Activated T-cell treated with anti-CD3 and anti-CD28 coated beads, Interleukin-2, amount 50 U/mL, for 48 hours (primary cell): Measurements from ENCODE around the gene SPPL2B.

ENCODE experiments used
- DNase-seq, 2 experiments: peaks; one replicate each; pipeline ENCODE4 v3.0.0-alpha.2; 2020

SPPL2B gene

DNA sequence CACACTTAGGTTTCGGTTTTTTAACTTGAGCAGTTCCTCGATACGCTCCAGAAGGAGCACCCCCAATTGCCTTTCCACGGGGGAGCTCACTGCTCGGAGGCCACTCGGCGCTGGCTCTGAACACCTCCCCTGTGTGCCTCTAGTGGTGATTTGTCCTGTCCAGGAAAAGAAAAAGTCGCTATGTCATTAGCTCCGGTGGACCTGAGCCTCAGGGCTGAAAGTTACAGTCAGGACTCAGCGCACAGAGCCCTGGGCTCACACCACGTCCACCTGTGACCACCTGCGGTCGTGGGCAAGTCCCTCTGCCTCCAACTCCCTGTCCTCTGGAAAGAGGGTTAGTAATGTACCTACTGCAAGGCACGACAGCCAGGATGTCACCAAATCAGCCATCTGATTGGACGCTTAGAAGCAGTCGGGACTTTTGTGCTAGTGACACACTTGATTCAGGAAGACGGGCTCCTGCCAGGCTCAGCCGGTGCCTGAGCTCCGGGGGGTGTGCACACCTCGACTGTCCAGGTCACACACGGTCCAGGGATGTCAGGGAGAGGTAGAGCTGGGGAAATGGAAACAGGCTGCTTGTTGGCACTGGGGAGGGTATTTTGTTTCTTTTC is 27.7 kb downstream of the SPPL2B start:
- no peak for DNase-seq

DNA sequence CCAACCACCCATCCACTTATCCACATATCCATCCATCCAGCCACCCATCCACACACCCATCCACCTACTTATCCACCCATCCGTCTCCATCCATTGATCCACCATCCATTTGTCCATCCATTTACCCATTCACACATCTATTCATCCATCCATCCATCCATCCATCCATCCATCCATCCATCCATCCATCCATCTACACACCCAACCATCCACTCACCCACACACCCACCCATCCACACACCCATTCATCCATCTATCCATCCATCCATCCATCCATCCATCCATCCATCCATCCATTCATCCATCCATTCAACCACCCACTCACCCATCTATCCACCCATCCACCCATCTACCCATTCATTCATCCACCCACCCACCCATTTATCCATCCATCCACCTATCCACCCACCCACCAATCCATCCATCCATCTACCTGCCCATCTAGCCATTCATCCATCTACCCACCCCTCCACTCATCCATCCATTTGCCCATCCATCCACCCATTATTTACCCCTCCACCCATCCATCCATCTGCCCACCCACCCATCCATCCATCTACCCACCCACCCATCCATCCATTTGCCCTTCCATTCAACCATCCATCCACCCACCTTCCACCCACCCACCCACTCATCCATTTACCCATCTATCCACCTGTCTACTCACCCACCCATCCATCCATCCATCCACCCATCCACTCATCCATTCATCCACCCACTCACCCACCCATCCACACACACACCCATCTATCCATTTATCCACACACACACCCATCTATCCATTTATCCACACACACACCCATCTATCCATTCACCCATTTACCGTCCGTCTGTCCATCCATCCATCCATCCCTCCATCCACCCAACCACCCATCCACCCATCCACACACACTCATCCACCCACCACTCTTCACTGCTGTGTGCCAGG is 29.1 kb downstream of the SPPL2B start:
- DNase-seq = no peak

DNA sequence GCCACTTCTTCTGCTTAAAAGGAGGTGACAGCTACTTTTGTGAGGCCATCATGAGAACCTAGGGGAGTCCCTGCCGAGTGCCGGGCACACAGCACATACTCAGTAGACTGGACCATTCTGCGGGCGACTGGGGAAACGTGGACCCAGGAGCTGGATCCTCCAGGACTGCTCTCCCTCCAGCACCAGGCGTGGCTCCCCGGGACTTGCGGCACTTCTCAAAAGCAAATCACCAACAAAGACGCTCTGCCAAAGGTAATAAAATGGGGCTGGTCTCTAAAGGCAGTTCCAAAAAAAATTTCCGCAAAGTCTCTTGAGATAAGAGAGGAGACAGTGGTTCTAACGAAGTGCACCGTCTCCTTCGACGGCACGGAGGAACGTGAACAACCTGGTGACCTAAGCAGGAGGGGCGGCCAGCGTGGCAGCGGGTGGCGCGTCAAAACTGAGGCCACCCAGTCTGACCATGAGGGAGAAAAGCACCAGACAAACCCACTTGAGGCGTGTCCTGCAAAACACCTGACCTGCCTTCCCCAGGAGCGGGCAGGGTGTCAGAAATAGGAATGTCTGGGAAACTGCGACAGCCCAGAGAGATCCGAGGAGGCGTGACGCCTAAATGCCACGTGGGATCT is 30.2 kb downstream of the SPPL2B start:
- DNase-seq = no peak

DNA sequence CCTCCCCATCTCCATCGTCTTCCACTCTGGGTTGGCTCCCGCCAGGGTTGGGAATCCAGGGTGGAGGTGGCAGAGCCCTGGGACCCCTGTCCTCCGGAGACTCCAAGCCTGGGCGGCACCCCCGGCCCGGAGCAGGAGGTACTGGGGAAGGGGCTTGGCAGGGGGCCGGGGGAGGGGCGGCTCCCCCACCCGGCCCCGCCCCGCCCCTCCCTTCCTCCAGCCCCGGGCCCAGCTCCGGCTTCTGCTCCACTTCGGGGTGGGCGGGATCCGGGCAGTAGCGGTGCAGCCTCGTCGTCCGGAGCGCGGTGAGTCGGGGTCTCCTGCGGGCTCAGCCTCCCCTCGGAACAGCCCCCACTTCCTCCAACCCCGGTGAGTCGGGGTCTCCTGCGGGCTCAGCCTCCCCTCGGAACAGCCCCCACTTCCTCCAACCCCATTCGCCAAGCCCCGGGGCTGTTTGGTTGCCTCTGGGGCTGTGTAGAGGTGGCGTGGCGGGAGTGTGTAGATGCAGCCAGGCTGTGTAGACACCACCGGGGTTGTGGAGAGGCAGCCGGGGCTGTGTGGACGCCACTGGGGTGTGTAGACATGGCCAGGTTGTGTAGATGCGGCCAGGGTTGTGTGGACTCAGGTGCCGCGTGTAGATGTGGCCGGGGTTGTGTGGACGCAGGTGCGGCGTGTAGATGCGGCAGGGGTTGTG is 31.7 kb downstream of the SPPL2B start, which contains the start of gene TMPRSS9:
TSS of gene TMPRSS9 (plus strand) at position 274 of the 694 bp plus-strand sequence. CDS start 29,521 bp downstream, outside the sequence.
- no peak for DNase-seq

DNA sequence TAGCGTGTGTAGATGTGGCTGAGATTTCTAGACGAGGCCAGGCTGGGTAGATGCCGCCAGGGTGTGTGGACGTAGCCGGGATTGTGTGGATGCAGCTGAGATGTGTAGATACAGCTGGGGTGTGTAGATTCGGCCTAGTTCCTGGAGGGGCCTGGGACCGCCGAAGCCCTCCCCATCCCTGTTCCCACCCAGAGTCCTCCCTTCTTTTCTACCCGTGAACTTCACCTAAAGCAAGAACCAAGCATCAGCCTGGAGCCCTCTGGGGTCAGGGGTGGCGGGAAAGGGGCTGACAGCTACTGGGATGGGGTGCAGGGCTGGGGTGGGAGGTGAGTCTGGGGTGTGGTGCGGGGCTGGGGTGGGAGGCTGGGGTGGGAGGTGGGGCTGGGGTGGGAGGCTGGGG is 32.3 kb downstream of the SPPL2B start:
- no peak for DNase-seq

DNA sequence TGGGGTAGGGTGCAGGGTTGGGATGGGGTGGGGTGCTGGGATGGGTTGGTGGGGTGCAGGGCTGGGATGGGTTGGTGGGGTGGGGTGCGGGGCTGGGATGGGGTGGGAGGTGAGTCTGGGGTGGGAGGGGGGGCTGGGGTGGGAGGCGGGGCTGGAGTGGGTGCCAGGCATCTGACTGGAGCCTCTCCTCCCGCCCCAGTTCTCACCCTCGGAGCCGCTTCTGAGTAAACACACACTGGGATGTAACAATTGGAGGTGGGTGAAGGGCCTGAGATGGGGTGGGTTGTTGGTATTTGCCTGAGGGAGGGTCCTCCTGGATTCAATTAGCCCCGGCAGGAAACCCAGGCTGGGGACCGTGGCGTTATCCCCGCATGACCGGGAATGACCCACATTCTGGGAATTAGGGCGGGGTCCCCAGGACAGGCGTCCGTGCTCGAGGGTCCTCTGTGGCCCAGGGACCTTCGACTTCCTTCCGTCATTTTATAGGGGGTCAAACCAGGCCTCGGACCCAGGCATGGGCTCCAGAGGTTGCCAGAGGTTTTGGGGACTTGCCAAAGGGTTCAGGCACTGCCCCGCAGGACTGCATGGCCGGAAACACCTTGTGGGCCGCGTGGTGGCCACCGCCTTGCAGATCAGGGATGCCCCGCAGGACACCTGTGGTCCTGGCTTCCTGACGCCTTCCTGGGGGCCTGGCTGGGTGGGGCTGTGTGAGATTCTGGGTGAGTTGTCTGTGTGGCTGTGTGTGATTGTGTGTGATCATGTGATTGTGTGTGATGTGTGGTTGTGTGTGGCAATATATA is 33.0 kb downstream of the SPPL2B start:
- DNase-seq = no peak

DNA sequence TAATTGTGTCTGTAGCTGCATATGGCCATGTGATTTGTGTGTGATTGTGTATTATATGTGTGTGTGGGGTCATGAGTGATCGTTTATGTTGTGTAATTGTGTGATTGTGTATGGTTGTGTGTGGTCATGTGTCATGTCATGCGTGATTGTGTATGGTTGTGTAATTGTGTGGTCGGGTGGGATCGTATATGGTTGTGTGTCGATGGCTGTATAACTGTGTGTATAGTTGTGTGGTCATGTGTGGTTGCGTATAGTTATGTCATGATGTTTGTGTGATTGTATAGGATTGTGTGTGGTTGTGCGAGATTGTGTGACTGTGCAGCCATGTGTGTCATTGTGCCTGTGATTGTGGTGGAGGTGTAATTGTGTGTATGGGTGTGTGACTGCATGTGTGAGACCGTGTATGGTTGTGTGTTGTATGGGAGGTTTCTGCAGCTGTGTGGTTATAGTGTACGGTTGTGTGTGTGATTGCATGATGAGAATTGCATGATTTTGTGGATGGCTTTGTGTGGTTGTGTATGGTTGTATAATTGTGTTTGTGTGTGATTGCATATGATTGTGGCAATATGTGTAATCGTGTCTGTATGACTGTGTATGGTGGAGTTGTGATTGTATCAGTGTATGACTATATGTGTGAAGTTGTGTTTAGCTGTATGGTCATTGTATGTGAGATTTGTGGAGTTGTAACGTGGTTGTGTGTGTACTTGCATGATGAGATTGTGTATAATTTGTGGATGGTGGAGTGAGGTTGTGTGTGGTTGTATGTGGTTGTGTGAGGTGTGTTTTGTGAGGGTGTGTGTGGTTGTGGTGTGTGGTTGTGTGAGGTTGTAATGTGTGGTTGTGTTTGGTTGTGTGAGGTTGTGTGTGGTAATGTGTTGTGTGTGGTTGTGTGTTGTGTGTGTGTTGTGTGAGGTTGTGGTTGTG is 33.8 kb downstream of the SPPL2B start:
- no peak for DNase-seq

DNA sequence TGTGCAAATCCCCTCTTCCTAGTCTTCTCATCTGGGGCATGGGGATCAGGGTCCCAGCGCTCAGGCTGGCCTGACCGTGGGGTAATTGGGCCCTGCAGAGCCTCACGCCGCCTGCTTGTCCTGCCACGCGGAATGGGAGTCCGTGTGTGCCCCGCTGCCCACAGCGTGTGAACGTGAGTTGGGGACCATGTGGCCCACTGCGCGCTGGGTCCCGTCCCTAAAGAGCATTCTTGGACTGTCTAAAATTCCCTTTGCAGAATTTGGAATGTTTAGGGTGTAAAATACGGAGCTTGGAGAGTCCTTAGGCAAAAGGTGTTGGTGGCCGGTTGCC is 34.5 kb downstream of the SPPL2B start:
- no peak for DNase-seq

DNA sequence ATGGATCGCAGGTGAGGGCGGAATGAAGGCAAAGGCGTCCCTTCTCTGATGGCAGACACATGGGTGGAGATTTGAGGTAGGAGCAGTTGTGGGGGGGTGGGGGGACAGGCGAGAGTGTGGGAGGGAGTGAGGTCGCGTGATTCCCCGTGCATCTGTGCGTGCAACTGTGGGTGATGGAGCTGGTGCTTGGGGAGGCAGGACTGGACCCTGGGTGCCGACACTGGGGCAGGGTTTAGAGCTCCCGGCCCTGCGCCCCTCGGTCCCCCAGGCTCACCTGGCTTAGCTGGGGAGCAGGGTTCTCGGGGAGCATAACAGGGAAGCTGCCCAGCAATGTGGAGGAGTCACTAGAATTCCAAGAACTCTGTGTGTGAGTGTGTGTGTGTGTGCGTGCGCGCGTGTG is 34.9 kb downstream of the SPPL2B start:
- DNase-seq = no peak

DNA sequence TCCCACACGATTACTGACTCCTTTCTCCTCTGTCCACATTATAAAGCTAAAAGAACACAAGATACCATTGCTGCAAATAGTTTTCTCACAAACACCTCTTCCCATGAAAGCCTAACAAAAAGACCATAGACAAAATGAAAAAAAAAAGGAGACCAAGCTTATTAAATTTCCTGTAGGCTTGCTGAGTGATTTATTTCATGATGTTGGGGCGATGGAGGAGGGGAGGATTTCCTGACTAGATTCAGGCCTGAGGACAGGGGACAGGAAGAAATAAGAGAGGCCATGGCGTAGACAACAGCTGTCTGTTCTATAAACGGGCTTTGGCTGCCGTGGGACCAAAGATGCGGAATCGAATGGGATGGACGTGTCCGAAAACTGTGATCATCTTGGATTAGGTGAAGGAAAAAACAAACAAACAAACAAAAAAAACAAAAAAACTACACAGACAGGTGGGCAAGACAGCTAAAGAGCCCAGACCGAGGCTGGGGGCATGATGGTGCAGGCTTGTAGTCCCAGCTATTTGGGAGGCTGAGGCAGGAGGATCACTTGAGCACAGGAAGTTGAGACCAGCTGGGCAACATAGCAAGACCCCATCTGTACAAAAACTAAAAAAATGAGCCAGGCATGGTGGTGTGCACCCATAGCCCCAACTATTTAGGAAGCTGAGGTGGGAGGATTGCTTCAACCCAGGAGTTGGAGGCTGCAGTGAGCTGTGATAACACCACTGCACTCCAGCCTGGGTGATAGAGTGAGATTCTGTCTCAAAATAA is 36.9 kb downstream of the SPPL2B start:
- DNase-seq = no peak

DNA sequence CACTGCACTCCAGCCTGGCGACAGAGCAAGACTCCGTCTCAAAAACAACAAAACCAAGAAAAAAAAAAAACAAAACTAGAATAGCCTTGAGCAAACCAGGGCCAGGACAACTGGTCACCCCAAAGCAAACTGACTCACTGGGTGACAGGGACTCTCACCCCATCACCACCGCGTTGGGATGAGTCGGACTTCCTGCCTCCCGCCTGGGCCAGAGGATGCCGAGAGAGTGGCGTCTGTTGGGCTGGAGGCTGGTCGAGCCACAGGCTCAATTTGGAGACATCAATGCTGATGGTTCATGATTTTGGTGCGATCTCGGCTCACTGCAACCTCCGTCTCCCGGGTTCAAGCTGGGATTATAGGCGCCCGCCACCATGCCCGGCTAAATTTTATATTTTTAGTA is 43.2 kb downstream of the SPPL2B start:
- DNase-seq = no peak

DNA sequence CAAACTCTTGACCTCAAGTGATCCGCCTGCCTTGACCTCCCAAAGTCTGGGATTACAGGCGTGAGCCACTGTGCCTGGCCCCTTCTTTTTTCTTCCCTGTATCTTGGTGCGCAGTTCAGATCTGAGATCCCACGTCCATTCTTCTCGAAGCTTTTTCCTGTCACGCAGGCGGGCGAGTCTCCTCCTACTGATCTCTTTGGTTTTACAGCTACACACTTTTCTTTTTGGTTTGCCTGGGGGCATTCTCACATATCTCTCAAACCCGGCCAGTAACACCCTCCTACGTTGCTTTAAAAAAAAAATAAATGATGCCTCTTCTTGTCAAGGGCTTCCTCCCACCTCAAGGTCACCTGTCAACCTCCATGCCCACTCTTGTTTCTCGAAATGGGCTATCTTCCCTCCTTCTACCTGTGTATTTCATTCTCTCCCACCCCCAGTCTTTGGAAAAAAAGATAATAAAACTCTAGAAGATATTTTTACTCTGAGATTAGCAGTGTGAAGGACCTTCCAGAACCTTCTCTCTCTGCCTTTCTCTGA is 43.7 kb downstream of the SPPL2B start:
- no peak for DNase-seq

DNA sequence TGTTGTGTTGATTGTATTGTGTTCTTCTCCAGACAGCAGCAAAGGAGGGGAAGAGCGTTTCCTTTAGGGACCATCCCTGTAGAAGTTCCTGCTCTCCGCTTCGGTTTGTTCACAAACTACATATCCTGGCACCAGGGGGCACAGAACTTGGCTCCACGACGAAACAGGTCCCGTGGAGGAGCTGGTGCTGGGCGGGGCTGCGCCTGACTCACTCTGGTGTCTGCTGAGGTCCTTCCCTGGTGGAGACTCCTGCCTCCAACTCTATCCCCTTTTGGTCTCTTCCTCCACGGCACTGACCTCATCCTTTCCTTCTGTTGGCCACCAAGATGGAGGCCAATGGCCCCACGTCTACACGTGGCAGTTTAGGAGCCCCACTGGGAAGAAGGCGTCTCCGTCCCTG is 46.3 kb downstream of the SPPL2B start:
- no peak for DNase-seq

DNA sequence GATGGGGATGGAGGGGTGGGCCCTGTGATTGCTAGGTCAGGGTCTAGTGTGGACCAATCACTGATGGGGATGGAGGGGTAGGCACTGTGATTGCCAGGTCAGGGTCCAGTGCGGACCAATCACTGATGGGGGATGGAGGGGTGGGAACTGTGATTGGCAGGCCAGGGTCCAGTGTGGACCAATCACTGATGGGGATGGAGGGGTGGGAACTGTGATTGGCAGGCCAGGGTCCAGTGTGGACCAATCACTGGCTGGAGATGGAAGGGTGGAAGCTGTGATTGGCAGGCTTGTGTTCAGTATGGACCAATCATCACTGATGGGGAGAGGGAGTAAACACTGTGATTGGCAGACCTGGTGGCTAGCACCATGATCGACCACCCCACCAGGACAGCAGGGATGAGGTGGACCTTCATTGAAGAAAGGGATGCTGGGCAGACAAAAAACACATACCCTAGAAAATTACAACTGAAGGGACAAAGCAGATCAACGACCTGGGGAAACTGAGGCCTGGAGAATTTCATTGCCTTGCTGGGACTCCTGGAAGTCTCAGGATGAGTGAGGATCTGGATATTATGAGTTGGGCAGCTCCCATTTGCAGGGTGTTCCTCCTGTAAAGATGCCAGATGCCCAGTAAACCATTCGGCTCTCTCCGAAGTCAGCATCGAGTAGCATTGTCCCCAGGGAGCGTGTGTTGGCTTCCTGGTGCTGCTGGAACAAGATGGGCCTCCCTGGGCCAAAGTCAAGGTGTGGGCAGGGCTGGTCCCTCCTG is 47.1 kb downstream of the SPPL2B start:
- DNase-seq = no peak

DNA sequence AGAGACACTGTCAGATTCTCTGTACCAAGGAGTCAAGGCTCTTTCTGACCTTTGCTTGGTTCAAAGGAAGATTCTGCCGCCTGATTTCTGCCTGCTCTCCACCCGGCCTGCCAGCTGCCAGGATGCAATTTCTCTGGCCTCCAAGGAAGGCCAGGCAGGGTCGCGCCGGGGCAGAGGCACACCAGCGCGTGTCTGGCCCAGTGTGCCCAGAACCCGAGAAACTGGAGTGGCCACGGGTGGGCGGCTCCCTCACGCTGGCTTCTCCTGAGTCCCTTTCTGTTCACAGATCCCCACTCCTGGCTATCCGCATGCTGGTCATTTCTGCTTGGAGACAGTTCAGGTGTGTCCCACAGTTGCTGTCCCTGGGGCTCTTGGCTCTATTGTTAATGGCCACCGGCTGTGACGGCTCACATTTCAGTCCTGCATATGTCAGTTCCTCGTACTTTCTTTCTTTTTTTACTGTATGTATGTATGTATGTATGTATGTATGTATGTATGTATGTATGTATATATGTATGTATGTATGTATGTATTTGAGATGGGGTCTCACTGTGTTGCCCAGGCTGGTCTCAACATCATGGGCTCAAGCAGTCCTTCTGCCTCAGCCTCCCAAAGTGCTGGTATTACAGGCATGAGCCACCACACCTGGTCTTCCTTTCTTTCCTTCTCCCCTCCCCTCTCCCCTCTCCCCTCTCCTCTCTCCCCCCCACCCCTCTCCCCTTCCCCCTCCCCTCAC is 48.5 kb downstream of the SPPL2B start:
- no peak for DNase-seq

DNA sequence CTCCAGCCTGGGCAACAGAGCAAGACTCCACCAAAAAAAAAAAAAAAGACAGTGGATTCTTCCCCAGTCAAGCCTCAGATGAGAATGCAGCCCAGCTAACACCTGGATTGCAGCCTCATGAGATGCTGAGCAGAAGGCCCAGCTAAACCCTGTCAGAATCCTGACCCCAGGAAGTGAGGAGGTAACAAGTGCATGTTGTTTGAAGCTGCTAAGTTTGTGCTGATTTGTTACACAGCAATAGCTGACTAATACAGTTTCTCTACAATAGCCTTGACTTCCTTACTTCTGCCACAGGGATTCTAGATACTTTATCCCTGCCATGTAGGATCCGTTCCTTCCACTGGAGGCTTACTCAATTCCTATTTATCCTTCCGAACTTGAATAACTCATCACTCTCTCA is 52.1 kb downstream of the SPPL2B start:
- DNase-seq = no peak

DNA sequence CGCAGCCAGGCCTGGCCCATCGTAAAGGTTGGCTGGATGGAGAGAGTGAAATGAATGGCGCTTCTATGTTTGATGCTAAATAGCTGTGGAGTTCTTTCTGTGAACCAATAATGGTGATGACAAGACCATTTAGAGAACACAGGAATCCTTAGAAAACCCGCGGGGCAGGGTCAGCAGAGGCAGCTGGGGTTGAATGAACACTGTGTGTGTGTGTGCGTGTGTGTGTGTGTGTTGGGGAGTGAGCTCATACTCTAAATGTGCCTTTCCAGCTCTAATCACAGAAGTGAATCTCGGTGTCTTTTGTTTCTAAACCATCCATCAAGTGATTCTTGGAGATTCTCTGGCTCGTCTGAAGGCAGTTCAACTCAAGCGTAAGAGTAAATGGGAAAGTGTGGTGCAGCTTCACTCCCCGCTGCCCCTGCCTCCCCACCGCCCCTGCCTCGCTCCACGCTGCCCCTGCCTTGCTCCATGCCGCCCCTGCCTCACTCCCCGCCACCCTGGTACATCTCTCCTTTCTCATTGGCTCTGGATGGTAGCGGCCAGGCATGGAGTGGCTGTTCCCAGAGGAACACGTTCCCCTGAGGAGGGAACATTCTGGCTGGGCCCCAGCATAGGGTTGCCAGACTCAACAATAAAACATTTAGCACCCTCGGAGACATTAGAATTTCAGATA is 52.8 kb downstream of the SPPL2B start:
- no peak for DNase-seq
